NOMO-1 treated with DMSO at 0.1 percent for 48 hours (cell line): ENCODE results near the gene C11orf68.
"Not testable (repeated sequence)": the region's sequence is repeated elsewhere in the genome, so short reads cannot be mapped to it uniquely, and the experiment has no call there.

Experiments
- DNase-seq: peaks from one replicate; lab custom pipeline; 2025; ENCODE audit not compliant: unreplicated experiment; lab: John Stamatoyannopoulos, UW

Gene C11orf68

GRCh38 chr11:65918211-65919140, at the start of gene C11orf68:
Gene C11orf68, minus strand, starts transcription at chr11:65919062. Its CDS starts 31 bp downstream, at chr11:65919031.
- DNase-seq, result peak; percentile 20

GRCh38 chr11:65967329-65967934, 48.6 kb upstream of the C11orf68 start:
- DNase-seq, result no peak

GRCh38 chr11:65965986-65966762, 47.3 kb upstream of the C11orf68 start:
- DNase-seq, result no peak

DNA sequence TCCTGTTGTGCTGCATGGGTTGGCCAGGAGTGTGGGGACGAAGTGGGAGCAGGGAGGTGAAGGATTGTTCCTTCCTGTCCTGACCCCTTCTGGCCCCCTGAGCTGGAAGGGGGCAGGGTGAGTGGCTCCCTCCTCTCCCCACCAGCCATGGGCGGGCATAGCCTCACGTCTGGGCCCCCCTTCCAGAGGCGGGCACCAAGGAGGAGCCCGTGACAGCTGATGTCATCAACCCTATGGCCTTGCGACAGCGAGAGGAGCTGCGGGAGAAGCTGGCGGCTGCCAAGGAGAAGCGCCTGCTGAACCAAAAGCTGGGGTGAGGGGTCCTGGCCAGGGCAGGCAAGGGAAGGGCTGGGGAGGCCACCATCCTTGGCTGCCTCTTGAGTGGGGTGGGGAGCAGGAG, 46.0 kb upstream of the C11orf68 start:
- no peak for DNase-seq

DNA sequence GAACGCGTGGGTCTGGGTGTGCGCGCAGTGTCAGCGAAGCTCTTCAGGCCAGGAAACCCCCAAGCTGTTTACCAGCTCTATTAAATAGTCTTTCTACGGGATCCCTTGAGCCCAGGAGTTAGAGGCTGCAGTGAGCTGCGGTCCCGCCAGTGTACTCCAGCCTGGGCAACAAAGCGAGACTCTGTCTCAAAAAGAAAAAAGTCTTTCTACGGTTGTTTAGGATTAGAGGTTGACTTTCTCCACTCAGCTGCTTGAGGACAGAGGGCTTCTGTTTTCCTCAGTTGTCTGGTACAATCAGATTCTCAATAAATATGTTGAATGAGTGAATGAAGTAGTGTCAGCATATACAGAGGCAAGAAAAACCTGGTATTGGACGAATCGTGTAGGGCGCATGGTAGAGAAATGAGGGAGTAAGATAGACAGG, 43.3 kb upstream of the C11orf68 start:
- no peak for DNase-seq

- DNase-seq, result peak; percentile 97
These were observed 42.6 kb upstream of the C11orf68 start, which contains the start of gene SART1 for GRCh38 chr11:65961267-65962140. Gene SART1, plus strand, starts transcription at chr11:65961734. Its CDS starts 47 bp downstream, at chr11:65961781.

DNA sequence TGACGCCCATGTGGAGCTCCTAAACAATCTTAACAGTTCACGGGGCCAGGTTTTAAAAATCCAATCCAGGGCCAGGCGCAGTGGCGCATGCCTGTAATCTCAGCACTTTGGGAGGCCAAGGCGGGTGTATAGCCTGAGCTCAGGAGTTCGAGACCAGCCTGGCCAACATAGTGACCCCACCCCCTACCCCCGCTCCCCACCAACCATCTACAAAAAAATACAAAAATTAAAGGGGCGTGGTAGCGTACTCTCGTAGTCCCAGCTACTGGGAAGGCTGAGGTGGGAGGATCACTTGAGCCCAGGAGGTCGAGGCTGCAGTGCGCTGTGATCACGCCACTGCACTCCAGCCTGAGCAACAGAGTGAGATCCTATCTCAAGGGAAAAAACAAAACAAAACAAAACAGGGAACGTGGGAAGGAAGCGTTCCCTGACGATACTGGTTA, 42.0 kb upstream of the C11orf68 start:
- no peak for DNase-seq

- DNase-seq, result no peak
These were observed 40.0 kb upstream of the C11orf68 start for GRCh38 chr11:65958774-65959420.

DNA sequence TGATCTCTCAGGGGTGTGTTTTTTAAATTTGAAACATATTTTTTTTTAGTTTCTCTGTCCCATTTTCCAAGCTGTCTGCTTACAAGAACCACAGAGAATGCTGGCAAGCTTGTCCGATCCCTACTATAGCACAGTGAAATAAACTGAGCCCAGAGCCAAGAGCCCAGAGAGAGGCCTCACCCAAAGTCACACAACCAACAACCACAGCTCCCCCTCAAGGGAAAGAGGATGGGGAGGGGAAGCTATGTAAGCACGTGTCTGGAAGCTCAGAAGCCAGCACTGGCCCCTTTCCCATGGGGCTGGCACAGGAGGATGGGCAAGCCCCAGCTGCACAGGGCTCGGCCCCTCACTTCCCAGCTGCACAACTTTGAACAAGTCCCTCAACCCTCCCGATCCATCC, 39.4 kb upstream of the C11orf68 start:
- no peak for DNase-seq

GRCh38 chr11:65954771-65955170, 35.9 kb upstream of the C11orf68 start:
- no peak for DNase-seq

DNA sequence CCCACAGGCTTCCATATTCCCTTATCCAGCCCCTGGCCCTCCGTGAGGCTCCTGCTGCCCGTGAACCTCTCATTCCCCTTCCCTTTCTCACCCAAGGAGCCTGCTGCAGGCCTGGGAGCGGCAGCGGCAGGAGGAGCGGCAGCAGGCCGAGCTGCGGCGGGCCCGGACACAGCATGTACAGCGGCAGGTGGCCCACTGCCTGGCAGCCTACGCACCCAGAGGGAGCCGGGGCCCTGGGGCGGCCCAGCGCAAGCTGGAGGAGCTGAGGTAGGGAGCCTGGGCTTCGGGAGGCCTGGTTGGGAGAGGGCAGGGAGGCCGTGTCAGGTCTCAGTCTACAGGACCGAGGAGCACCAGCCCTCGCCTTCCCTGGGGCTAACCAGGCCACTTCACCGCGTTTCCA, 34.6 kb upstream of the C11orf68 start:
- no peak for DNase-seq

- DNase-seq, result no peak
These were observed 33.2 kb upstream of the C11orf68 start for GRCh38 chr11:65952052-65952521.

DNA sequence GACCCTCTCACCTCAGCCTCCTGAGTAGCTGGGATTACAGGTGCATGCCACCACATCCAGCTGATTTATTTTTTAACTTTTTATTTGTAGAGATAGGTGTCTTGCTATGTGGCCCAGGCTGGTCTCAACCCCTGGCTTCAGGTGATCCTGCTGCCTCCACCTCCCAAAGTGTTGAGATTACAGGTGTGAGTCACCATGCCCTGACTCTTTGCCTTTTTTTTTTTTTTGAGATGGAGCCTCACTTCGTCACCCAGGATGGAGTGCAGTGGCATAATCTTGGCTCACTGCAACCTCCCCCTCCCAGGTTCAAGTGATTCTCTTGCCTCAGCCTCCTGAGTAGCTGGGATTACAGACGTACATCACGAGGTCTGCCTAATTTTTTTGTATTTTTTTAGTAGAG, 32.8 kb upstream of the C11orf68 start:
- not testable (repeated sequence) for DNase-seq

DNA sequence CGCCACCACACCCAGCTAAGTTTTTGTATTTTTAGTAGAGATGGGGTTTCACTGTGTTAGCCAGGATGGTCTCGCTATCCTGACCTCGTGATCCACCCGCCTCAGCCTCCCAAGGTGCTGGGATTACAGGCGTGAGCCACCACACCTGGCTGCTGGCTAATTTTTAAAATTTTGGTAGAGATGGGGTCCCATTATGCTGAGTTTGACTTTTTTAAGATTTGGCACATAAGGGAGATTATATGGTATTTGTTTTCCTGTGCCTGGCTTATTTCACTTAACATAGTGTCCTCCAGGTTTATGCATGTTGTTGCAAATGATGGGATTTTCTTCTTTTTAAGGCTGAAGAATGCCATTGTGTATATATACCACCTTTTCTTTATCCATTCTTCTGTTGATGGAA, 31.8 kb upstream of the C11orf68 start:
- DNase-seq, result not testable (repeated sequence)

GRCh38 chr11:65947603-65948125, 28.8 kb upstream of the C11orf68 start:
- no peak for DNase-seq

GRCh38 chr11:65947133-65947532, 28.3 kb upstream of the C11orf68 start:
- no peak for DNase-seq

GRCh38 chr11:65946655-65947054, 27.8 kb upstream of the C11orf68 start:
- DNase-seq, result no peak

DNA sequence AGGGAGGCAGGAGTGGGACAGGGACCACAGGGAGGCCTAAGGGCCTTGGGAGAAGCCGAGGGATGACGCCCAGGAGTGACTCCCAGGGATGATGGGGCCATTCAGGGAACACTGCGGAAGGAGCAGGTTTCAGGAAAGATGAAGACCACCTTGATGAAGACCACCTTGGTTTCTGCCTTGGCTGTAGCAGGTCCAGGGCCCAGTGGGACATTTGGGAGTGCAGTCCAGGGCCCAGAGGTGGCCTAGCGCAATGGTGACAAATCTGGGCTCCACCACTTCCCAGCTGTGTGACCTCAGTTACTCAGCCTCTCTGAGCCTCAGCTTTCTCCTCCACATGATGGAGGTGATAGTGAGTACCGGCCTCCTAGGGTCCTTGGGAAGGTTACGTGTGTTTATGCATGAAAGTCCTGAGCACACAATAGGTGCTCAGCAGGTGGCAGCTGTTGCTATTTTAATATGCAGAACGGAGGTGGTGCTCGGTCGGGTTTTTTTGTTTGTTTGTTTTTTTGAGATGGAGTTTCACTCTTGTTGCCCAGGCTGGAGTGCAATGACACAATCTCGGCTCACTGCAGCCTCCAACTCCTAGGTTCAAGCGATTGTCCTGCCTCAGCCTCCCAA, 27.2 kb upstream of the C11orf68 start:
- DNase-seq, result no peak

GRCh38 chr11:65945430-65945911, 26.6 kb upstream of the C11orf68 start, which contains the start of gene TSGA10IP:
Gene TSGA10IP, plus strand, starts transcription at chr11:65945480. Its CDS starts 196 bp downstream, at chr11:65945676.
- DNase-seq, result no peak
